ENCODE data around the gene LCE2D. TPM values are rescaled to one million over a fixed set of nuclear protein-coding genes. Genes with fewer than 3 reads are reported as not detected.

Gene LCE2D
- total RNA-seq, 120 experiments from 2014 or later: not detected

Other genes with a start within 250 kb of the LCE2D start
- under 1 TPM in 2 of 120 experiments, not detected in 118; 0.23 to 0.30 TPM for gene CRNN, start 249.1 kb upstream of the LCE2D start, total RNA-seq
- under 1 TPM in 2 of 120 experiments, not detected in 118; 0.63 to 0.80 TPM for gene LCE5A, start 152.6 kb upstream of the LCE2D start, total RNA-seq
- not detected for gene CRCT1, start 148.9 kb upstream of the LCE2D start, total RNA-seq
- gene LCE3E, start 96.6 kb upstream of the LCE2D start, total RNA-seq: not detected
- gene LCE3D, start 82.9 kb upstream of the LCE2D start, total RNA-seq: not detected
- not detected for gene LCE3C, start 63.1 kb upstream of the LCE2D start, total RNA-seq
- gene LCE3B, start 49.6 kb upstream of the LCE2D start, total RNA-seq: not detected
- not detected for gene LCE3A, start 40.3 kb upstream of the LCE2D start, total RNA-seq
- gene LCE2C, start 11.9 kb downstream of the LCE2D start, total RNA-seq: not detected
- not detected for gene LCE2B, start 22.7 kb downstream of the LCE2D start, total RNA-seq
- not detected for gene LCE2A, start 35.0 kb downstream of the LCE2D start, total RNA-seq
- not detected for gene LCE4A, start 44.8 kb downstream of the LCE2D start, total RNA-seq
- not detected for gene KPRP, start 94.6 kb downstream of the LCE2D start, total RNA-seq
- not detected for gene LCE1F, start 111.8 kb downstream of the LCE2D start, total RNA-seq
- not detected for gene LCE1E, start 122.9 kb downstream of the LCE2D start, total RNA-seq
- not detected for gene LCE1D, start 133.3 kb downstream of the LCE2D start, total RNA-seq
- not detected for gene LCE1C, start 143.3 kb downstream of the LCE2D start, total RNA-seq
- gene LCE1B, start 148.6 kb downstream of the LCE2D start, total RNA-seq: not detected
- not detected for gene LCE1A, start 164.1 kb downstream of the LCE2D start, total RNA-seq
- not detected for gene LCE6A, start 179.5 kb downstream of the LCE2D start, total RNA-seq
- gene LCE7A, start 196.6 kb downstream of the LCE2D start, total RNA-seq: not detected
- not detected for gene SMCP, start 214.9 kb downstream of the LCE2D start, total RNA-seq
- gene IVL, start 245.2 kb downstream of the LCE2D start, total RNA-seq: not detected

All from dorsolateral prefrontal cortex (tissue), 118 donors.